ENCODE results near the gene SLC38A4. TPM values are rescaled to one million over a fixed set of nuclear protein-coding genes. Genes with fewer than 3 reads are reported as not detected.

The SLC38A4 gene
- total RNA-seq, 4 donors from 2014 or later: 0.23 to 0.54 TPM; not detected in 2

GRCh38 chr12:46770501-46771183 lies 55.2 kb downstream of the SLC38A4 start:
- TF ChIP-seq POLR2AphosphoS5 (IDR thresholded peaks at IDR 0.05) (no peak), CTCF (IDR thresholded peaks at IDR 0.05) (no peak), POLR2A (IDR thresholded peaks at IDR 0.05) (no peak), EP300 (IDR thresholded peaks at IDR 0.05) (no peak)
- WGBS, 2 donors (ENCODE audit: low coverage in 1 of 2): 49 to 72% methylated on average over 3 of the region's 3 CpGs
- H3K27me3 ChIP-seq: no peaks in the 10 kb centered on the region
- H3K27ac ChIP-seq: no peak overlapping the region
- H3K4me1 ChIP-seq: peaks cover 0 to 9% (median 4%) of the 10 kb centered on the region in 3 donors
- no peaks in the 10 kb centered on the region for H3K9me3 ChIP-seq
- no peak for ATAC-seq
- H3K36me3 ChIP-seq: no peaks in the 10 kb centered on the region
- H3K4me3 ChIP-seq: no peak overlapping the region

DNA sequence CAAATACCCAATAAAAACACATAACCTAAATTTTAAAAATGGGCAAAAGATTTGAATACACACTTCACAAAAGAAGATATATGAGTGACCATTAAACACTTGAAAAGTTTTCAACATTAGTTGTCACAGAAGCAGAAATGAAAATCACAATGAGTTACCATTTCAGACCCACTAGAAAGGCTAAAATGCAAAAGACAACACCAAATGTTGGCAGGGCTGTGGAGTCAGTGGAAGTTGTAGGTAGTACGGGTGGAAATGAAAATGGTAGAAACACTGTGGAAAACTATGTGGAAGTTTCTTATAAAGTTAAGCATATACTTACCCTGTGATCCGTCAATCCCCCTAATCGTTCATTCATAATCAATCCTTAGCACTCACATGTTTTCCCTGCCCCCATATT lies 61.8 kb downstream of the SLC38A4 start:
- Histone ChIP-seq H3K27ac (no peak overlapping the region), H3K9me3 (peaks cover 0 to 7% (median 0%) of the 10 kb centered on the region in 3 donors), H3K27me3 (no peaks in the 10 kb centered on the region), H3K4me1 (no peaks in the 10 kb centered on the region), H3K36me3 (no peaks in the 10 kb centered on the region), H3K4me3 (no peak overlapping the region)
- ATAC-seq: no peak
- WGBS, 2 donors (ENCODE audit: low coverage in 1 of 2): 48 to 52% methylated on average over 3 of the region's 3 CpGs
- no peak for TF ChIP-seq POLR2A (IDR thresholded peaks at IDR 0.05)
- no peak for TF ChIP-seq POLR2AphosphoS5 (IDR thresholded peaks at IDR 0.05)
- TF ChIP-seq CTCF (IDR thresholded peaks at IDR 0.05): no peak
- TF ChIP-seq EP300 (IDR thresholded peaks at IDR 0.05): no peak

GRCh38 chr12:46763230-46763629 lies 62.6 kb downstream of the SLC38A4 start:
- no peak overlapping the region for H3K4me3 ChIP-seq
- no peaks in the 10 kb centered on the region for H3K27me3 ChIP-seq
- ATAC-seq: no peak
- H3K36me3 ChIP-seq: no peaks in the 10 kb centered on the region
- H3K9me3 ChIP-seq: peaks cover 0 to 14% (median 0%) of the 10 kb centered on the region in 3 donors
- TF ChIP-seq POLR2AphosphoS5 (IDR thresholded peaks at IDR 0.05) (no peak), POLR2A (IDR thresholded peaks at IDR 0.05) (no peak), CTCF (IDR thresholded peaks at IDR 0.05) (no peak), EP300 (IDR thresholded peaks at IDR 0.05) (no peak)
- H3K27ac ChIP-seq: no peak overlapping the region
- H3K4me1 ChIP-seq: no peaks in the 10 kb centered on the region

DNA sequence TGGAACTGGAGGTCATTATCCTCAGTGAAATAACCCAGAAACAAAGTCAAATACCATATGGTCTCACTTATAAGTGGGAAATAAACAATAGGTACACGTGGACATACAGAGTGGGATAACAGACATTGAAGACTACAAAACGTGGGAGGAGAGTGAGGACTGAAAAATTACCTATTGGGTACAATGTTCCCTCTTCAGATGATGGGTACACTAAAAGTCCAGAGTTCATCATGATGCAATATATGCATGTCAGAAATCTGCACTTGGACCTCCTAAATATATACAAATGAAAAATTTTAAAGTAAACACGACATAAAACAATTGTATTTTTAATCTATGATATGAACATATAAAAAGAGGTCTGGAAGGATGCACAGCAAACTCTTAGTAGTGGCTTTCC lies 71.2 kb downstream of the SLC38A4 start:
- Histone ChIP-seq H3K9me3 (peaks cover 0 to 29% (median 0%) of the 10 kb centered on the region in 3 donors), H3K4me1 (no peaks in the 10 kb centered on the region), H3K36me3 (no peaks in the 10 kb centered on the region), H3K4me3 (no peak overlapping the region), H3K27ac (no peak overlapping the region), H3K27me3 (no peaks in the 10 kb centered on the region)
- TF ChIP-seq EP300 (IDR thresholded peaks at IDR 0.05): no peak
- TF ChIP-seq POLR2A (IDR thresholded peaks at IDR 0.05): no peak
- no peak for ATAC-seq
- 31 to 50% methylated on average over 1 to 3 of the region's 3 CpGs for WGBS, 2 donors (ENCODE audit: low coverage in 1 of 2)

GRCh38 chr12:46752396-46752795 lies 73.4 kb downstream of the SLC38A4 start:
- Histone ChIP-seq H3K9me3 (peaks cover 0 to 20% (median 0%) of the 10 kb centered on the region in 3 donors), H3K36me3 (no peaks in the 10 kb centered on the region), H3K27ac (no peak overlapping the region), H3K4me3 (no peak overlapping the region), H3K27me3 (no peaks in the 10 kb centered on the region), H3K4me1 (no peaks in the 10 kb centered on the region)
- TF ChIP-seq EP300 (IDR thresholded peaks at IDR 0.05): no peak
- TF ChIP-seq POLR2A (IDR thresholded peaks at IDR 0.05): no peak
- TF ChIP-seq POLR2AphosphoS5 (IDR thresholded peaks at IDR 0.05): no peak
- TF ChIP-seq CTCF (IDR thresholded peaks at IDR 0.05): no peak
- ATAC-seq: no peak
- 57 to 90% methylated on average over 2 of the region's 2 CpGs for WGBS, 2 donors (ENCODE audit: low coverage in 1 of 2)
